GM12872 (cell line): Measurements from ENCODE around the gene CCDC88C.

Source experiments
- CTCF ChIP-seq: IDR thresholded peaks from 3 replicates; pipeline ENCODE4 v1.5.1; 2011; ENCODE audit warnings: low read depth, mild to moderate bottlenecking, low read length, moderate library complexity; ENCODE audit not compliant: insufficient read depth

CCDC88C gene

GRCh38 chr14:91278383-91278715, 139.3 kb downstream of the CCDC88C start:
- TF ChIP-seq CTCF, result no peak

DNA sequence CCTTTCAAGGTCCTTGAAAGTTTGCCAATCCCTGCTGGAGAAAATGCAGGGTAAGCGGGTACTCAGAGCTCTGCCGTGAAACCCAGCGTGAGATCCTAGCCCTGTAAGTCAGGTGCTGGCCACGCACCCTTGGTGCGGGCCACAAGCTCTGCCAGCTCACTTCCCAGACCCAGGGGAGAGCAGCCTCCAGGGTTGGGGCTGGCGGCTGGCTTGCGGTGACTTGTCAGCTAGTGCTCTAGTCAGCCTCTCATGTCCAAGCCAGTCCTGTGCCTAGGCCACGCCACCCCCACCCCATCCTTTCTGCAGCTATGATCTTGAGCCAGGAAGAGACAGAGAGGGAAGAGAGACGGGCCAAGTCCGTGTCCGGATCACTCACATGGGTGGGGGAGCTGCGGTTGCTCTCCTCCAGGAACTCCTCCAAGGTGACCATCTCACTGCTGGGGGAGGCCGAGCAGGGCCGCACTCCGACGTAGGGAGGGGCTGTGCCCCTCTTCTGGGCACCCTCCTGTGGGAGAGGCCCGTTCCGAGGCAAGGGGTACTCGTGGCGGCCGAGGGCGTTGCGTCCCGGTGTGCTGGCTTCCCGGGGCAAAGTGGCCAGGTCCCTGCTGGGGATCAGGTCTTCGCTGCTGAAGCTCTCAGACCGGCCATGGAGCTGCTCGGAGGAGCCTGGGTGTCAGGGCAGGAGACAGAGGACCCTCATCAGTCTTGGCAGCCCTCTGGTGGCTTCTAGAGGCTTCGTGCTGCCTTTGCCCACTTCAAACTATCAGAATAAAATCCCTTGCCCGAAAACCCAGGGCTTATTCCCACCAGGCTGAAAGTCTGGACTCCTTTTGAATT, 139.9 kb downstream of the CCDC88C start:
- TF ChIP-seq CTCF, result no peak

DNA sequence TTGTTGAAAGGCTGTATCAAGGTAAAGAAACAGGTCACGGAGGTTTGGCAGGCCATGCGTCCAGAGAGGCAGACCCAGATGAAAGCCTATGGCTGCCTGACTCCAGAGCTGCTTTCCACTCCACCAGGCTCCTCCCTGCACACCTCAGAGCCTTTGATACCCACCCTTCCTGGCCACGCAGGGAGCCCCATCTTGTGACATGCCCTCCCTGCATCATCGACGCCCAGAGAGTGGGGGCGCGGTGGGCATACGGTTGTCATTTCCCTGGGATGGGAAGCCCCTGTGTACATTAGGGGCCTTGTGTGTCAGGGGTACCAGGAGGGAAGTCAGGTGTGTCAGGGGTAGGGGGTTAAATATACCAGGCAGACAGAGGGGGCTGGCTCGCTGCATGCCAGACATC, 142.8 kb downstream of the CCDC88C start:
- no peak for TF ChIP-seq CTCF

DNA sequence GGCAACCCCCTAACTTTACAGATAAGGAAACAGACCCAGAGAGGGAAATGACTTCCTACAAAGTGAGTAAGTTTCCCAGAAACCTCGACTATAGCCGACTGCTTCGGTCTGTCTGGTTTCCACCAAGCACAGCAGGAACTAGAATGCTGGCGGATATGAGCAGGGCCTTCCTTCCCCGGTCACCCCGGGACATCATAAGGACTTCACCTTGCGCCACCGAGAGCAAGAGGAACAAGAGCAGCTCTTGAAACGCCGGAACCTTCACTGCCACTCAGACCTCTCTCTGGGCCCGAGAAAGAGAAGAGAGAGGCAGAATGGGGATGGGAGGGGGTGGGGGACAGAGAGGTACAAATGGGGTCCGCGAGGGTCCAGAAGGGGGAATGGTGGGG, 143.7 kb downstream of the CCDC88C start:
- no peak for TF ChIP-seq CTCF

DNA sequence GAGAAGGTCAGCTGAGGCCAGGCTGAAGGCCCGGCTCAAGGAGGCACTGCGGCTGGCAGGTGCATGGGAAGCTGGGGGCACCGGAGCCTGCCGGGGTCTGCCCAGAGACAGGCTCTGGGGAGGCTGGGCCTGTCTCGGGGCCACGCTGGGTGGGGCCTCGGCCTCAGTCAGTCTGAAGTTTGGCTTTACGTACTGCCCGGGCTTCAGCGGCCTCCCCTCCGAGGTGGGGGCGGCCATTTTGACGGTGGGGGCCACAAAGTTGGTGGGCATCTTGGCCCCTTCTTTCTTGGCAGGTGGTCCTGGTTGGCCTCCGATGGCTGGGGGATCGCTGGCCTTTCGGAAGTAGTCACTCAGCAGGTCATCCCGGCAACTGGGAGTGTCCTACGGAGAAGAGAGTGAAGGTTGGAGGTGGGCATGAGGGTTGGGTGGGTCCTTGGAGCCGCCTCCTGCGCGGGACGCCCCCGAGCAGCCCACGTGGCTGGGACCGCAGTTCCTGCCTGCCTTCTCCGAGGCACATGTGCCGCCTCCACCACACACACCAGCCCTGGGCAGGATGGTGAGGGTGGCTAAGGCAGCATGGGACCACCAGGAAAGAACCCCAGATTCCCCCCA, 144.2 kb downstream of the CCDC88C start:
- no peak for TF ChIP-seq CTCF

DNA sequence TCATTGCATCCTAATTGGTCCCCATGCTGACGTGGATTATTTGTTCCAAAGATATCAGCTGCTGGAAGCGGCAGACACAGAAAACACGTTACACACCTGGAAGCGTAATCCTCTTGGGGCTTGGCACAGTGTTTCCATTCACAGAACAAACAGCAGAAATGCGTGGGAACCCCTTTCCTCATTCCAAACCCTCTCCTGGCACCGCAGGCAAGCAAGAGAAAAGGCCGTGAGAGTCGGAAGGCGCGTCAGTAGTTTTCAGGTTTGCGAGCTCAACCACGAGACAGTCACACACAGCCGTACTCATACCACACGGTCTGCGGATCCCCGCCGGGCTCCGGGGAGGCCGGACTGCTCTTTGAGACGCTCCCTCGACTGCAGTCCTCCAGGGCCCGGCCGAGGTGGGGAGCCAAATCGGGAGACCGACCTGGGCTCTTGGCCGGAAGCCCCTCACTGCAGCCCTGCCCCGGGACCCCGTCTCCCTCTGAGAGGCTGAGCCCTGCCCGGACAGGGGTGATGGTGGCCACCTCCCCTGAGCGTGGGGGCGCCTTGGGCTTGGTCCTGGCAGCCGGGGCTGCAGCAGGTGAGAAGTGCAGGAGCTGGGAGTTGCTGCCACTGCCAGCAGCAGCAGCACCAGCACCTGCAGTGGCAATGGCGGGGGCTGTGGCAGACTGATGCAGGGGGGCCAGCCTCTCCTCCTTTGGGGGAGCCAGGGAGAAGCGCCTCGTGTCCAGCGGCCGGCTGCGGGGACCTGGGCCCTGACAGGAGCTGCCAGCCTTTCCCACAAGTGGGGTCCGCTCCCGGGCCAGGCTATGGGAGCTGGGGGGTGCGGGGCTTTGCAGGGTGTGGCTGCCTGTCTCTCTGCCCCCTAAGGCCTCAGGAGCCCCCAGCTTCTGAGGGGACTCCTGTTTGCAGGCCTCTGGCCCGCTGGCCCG, 145.0 kb downstream of the CCDC88C start:
- no peak for TF ChIP-seq CTCF

DNA sequence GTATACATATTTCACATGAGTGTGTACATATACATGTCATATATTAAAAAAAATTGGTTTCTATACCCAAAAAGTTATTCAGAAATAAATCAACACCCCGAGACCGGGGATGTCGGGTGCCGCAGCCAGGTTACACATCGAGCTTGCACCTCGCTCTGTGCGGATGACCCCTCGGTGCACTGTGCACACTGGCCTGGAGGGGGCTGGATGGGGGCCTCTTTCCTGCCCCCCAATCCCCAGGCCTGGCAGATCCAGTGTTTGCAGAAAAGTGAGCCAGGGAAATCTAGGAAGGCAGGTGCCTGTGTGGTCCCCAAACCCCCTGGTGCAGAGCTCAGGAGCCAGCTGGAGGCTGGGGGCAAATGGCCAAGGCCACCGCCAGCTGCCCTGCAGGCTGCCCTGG, 146.0 kb downstream of the CCDC88C start:
- TF ChIP-seq CTCF, result no peak
